NCI-H2196 (cell line): Measurements from ENCODE around the gene PDGFRB.
"Not testable (repeated sequence)": the region's sequence is repeated elsewhere in the genome, so short reads cannot be mapped to it uniquely, and the experiment has no call there.

Experiments used
- DNase-seq: peaks from one replicate; lab custom pipeline; 2025; ENCODE audit not compliant: unreplicated experiment; lab: John Stamatoyannopoulos, UW

The PDGFRB gene

GRCh38 chr5:150092159-150092787, 63.4 kb downstream of the PDGFRB start:
- no peak for DNase-seq

GRCh38 chr5:150085950-150086715, 69.5 kb downstream of the PDGFRB start, which contains the start of gene CSF1R:
Gene CSF1R, minus strand, starts transcription at chr5:150086554. Its CDS starts 127 bp downstream, at chr5:150086427.
- DNase-seq = no peak

GRCh38 chr5:150085191-150085912, 70.3 kb downstream of the PDGFRB start:
- DNase-seq = no peak

GRCh38 chr5:150084754-150085153, 70.9 kb downstream of the PDGFRB start:
- DNase-seq = not testable (repeated sequence)

GRCh38 chr5:150082889-150083288, 72.8 kb downstream of the PDGFRB start:
- no peak for DNase-seq

GRCh38 chr5:150082374-150082773, 73.3 kb downstream of the PDGFRB start:
- DNase-seq = no peak

- DNase-seq = no peak
These were observed 73.9 kb downstream of the PDGFRB start for GRCh38 chr5:150081541-150082283.

GRCh38 chr5:150080696-150081435, 74.8 kb downstream of the PDGFRB start:
- no peak for DNase-seq

- no peak for DNase-seq
These were observed 75.7 kb downstream of the PDGFRB start for GRCh38 chr5:150079909-150080461.

GRCh38 chr5:150078802-150079689, 76.6 kb downstream of the PDGFRB start:
- DNase-seq = no peak

GRCh38 chr5:150077996-150078801, 77.4 kb downstream of the PDGFRB start:
- no peak for DNase-seq

GRCh38 chr5:150077060-150077459, 78.6 kb downstream of the PDGFRB start:
- DNase-seq = no peak

GRCh38 chr5:150075806-150076205, 79.8 kb downstream of the PDGFRB start:
- no peak for DNase-seq

GRCh38 chr5:150075233-150075632, 80.4 kb downstream of the PDGFRB start:
- DNase-seq = no peak

GRCh38 chr5:150073677-150074076, 82.0 kb downstream of the PDGFRB start:
- no peak for DNase-seq

- no peak for DNase-seq
These were observed 82.5 kb downstream of the PDGFRB start for GRCh38 chr5:150073086-150073625.

GRCh38 chr5:150070821-150071220, 84.8 kb downstream of the PDGFRB start:
- DNase-seq = no peak
